Measurements from ENCODE around the gene AMPD2. TPM values are rescaled to one million over a fixed set of nuclear protein-coding genes. Genes with fewer than 3 reads are reported as not detected.

Gene AMPD2
- total RNA-seq, 1 donor, result 108 TPM

DNA sequence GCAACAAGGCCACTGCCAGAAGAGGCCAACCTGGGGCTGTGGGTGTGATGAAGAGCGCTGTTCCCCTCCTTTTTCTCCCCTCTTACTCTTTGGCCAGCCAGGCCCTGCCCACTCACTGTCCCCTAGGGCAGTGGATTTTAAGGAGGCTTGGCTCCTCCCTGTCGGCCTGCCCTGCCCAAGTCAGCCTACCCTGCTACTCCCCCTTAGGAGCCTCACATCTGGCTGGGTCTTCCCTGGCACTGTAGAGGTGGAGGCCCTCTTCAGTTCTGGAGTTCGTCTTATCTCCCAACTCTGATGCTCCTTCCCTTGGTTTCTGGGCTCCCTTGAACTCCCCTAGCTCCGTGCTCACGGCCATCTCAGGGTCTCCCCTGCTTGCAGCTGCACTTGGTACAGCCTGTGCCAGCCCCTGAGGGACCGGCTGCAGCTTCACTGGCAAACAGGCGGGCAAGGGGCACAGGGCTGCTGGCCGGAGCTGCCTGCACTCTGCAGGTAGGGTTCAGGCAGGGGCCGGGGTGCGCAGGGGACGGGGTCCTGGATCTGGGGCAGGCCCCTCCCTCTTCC, 4.0 kb downstream of the AMPD2 start:
- Histone ChIP-seq H3K4me1 (ENCODE audit: insufficient read depth, low read length) (peaks cover 53% of the 10 kb centered on the region), H3K27me3 (ENCODE audit: insufficient read depth, low read length) (no peaks in the 10 kb centered on the region), H3K4me3 (ENCODE audit: low read length) (no peak overlapping the region)

GRCh38 chr1:109624201-109625010, 4.8 kb downstream of the AMPD2 start:
- no peak overlapping the region for H3K4me3 ChIP-seq (ENCODE audit: low read length)
- H3K4me1 ChIP-seq (ENCODE audit: insufficient read depth, low read length), result peaks cover 46% of the 10 kb centered on the region

More for the DNA sequence above, 4.0 kb downstream of the AMPD2 start:
- H3K9me3 ChIP-seq (ENCODE audit: low read depth, low read length), result no peaks in the 10 kb centered on the region

DNA sequence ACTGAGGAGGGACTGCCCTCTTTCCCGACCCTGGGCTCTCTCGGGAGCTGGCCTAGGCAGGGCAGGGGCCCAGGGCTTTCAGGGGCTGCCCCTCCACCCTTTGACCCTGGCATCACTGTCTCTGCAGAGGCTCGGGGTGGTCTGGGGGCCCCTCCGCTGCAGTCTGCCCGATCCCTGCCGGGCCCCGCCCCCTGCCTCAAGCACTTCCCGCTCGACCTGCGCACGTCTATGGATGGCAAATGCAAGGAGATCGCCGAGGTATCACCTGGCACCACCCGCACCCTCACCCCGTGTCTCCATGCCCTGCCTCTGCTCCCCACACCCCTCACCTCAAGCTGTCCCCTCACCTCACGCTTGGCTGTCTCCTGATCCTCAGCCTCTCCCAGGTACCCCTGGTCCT, 5.5 kb downstream of the AMPD2 start:
- Histone ChIP-seq H3K4me1 (ENCODE audit: insufficient read depth, low read length) (peaks cover 40% of the 10 kb centered on the region), H3K27me3 (ENCODE audit: insufficient read depth, low read length) (no peaks in the 10 kb centered on the region), H3K9me3 (ENCODE audit: low read depth, low read length) (no peaks in the 10 kb centered on the region), H3K4me3 (ENCODE audit: low read length) (no peak overlapping the region)

More at GRCh38 chr1:109624201-109625010, 4.8 kb downstream of the AMPD2 start:
- H3K27me3 ChIP-seq (ENCODE audit: insufficient read depth, low read length), result no peaks in the 10 kb centered on the region
- H3K9me3 ChIP-seq (ENCODE audit: low read depth, low read length), result no peaks in the 10 kb centered on the region

GRCh38 chr1:109625601-109626560, 6.2 kb downstream of the AMPD2 start:
- Histone ChIP-seq H3K27me3 (ENCODE audit: insufficient read depth, low read length) (no peaks in the 10 kb centered on the region), H3K9me3 (ENCODE audit: low read depth, low read length) (no peaks in the 10 kb centered on the region), H3K4me3 (ENCODE audit: low read length) (no peak overlapping the region), H3K4me1 (ENCODE audit: insufficient read depth, low read length) (peaks cover 36% of the 10 kb centered on the region)

GRCh38 chr1:109626682-109627408, 7.2 kb downstream of the AMPD2 start:
- peaks cover 31% of the 10 kb centered on the region for H3K4me1 ChIP-seq (ENCODE audit: insufficient read depth, low read length)
- H3K4me3 ChIP-seq (ENCODE audit: low read length), result no peak overlapping the region
- H3K9me3 ChIP-seq (ENCODE audit: low read depth, low read length), result no peaks in the 10 kb centered on the region
- H3K27me3 ChIP-seq (ENCODE audit: insufficient read depth, low read length), result no peaks in the 10 kb centered on the region

- no peak overlapping the region for H3K4me3 ChIP-seq (ENCODE audit: low read length)
- peaks cover 21% of the 10 kb centered on the region for H3K4me1 ChIP-seq (ENCODE audit: insufficient read depth, low read length)
- no peaks in the 10 kb centered on the region for H3K9me3 ChIP-seq (ENCODE audit: low read depth, low read length)
- no peaks in the 10 kb centered on the region for H3K27me3 ChIP-seq (ENCODE audit: insufficient read depth, low read length)
These were observed 8.2 kb downstream of the AMPD2 start for GRCh38 chr1:109627692-109628399.

DNA sequence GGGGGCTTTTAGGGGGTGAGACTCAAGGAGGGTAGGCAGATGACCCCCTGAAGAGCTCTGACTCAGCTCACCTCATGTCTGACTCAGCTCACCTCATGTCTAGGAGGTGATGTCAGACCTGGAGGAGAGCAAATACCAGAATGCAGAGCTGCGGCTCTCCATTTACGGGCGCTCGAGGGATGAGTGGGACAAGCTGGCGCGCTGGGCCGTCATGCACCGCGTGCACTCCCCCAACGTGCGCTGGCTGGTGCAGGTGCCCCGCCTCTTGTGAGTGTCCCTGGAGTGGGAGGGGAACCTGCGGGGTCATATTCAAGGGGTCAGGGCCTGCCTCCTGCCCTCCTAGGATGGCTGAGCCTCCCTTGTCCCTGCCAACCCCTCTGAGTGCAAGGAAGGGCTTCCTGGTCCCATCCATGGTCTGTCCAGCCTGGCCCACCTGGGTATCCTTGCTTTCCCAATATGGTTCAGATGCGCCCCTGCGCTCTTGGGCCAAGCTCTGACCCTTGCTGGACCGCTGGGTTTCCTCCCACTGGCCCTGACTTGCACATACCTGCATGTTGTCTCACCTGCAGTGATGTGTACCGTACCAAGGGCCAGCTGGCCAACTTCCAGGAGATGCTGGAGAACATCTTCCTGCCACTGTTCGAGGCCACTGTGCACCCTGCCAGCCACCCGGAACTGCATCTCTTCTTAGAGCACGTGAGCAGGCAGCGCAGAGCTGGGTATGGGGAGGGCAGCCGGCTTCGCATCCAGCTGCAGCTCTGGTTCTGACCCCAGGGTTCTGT, 9.1 kb downstream of the AMPD2 start:
- H3K4me3 ChIP-seq (ENCODE audit: low read length), result no peak overlapping the region
- no peaks in the 10 kb centered on the region for H3K27me3 ChIP-seq (ENCODE audit: insufficient read depth, low read length)
- peaks cover 13% of the 10 kb centered on the region for H3K4me1 ChIP-seq (ENCODE audit: insufficient read depth, low read length)
- H3K9me3 ChIP-seq (ENCODE audit: low read depth, low read length), result no peaks in the 10 kb centered on the region

- Histone ChIP-seq H3K4me1 (ENCODE audit: insufficient read depth, low read length) (peaks cover 9% of the 10 kb centered on the region), H3K4me3 (ENCODE audit: low read length) (no peak overlapping the region), H3K9me3 (ENCODE audit: low read depth, low read length) (no peaks in the 10 kb centered on the region), H3K27me3 (ENCODE audit: insufficient read depth, low read length) (no peaks in the 10 kb centered on the region)
These were observed 9.9 kb downstream of the AMPD2 start for GRCh38 chr1:109629372-109630030.

DNA sequence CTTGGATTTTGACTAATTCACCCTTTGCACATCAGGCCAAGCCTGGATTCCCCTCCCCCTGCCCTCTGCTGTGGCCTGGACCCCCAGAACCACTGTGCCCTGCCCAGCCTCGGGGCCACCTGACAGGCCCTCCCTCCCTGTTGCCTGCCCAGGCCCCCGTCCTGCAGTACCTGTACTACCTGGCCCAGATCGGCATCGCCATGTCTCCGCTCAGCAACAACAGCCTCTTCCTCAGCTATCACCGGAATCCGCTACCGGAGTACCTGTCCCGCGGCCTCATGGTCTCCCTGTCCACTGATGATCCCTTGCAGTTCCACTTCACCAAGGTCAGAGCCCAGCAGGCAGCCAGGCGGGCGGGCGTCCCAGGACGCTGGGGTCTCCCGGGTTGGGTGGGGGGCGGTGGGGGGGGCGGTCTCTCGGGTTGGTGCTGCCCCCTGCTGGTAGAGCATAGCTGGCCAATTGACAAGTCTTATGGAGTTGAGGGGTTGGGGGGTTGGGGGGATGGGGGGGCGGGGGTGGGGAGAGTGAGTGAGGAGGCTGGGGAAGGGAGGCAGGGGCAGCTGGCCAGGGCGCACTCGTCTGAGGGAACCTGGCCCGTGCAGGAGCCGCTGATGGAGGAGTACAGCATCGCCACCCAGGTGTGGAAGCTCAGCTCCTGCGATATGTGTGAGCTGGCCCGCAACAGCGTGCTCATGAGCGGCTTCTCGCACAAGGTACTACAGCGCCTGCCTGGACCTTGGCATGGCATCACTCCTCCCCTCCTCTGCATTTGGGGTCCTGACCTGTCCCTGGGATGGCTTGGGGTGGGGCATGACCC, 10.7 kb downstream of the AMPD2 start:
- Histone ChIP-seq H3K4me3 (ENCODE audit: low read length) (no peak overlapping the region), H3K27me3 (ENCODE audit: insufficient read depth, low read length) (no peaks in the 10 kb centered on the region), H3K9me3 (ENCODE audit: low read depth, low read length) (no peaks in the 10 kb centered on the region)

GRCh38 chr1:109630898-109631512, 11.4 kb downstream of the AMPD2 start:
- Histone ChIP-seq H3K4me3 (ENCODE audit: low read length) (no peak overlapping the region), H3K4me1 (ENCODE audit: insufficient read depth, low read length) (peaks cover 10% of the 10 kb centered on the region), H3K27me3 (ENCODE audit: insufficient read depth, low read length) (no peaks in the 10 kb centered on the region), H3K9me3 (ENCODE audit: low read depth, low read length) (no peaks in the 10 kb centered on the region)

More for the DNA sequence above, 10.7 kb downstream of the AMPD2 start:
- peaks cover 10% of the 10 kb centered on the region for H3K4me1 ChIP-seq (ENCODE audit: insufficient read depth, low read length)

DNA sequence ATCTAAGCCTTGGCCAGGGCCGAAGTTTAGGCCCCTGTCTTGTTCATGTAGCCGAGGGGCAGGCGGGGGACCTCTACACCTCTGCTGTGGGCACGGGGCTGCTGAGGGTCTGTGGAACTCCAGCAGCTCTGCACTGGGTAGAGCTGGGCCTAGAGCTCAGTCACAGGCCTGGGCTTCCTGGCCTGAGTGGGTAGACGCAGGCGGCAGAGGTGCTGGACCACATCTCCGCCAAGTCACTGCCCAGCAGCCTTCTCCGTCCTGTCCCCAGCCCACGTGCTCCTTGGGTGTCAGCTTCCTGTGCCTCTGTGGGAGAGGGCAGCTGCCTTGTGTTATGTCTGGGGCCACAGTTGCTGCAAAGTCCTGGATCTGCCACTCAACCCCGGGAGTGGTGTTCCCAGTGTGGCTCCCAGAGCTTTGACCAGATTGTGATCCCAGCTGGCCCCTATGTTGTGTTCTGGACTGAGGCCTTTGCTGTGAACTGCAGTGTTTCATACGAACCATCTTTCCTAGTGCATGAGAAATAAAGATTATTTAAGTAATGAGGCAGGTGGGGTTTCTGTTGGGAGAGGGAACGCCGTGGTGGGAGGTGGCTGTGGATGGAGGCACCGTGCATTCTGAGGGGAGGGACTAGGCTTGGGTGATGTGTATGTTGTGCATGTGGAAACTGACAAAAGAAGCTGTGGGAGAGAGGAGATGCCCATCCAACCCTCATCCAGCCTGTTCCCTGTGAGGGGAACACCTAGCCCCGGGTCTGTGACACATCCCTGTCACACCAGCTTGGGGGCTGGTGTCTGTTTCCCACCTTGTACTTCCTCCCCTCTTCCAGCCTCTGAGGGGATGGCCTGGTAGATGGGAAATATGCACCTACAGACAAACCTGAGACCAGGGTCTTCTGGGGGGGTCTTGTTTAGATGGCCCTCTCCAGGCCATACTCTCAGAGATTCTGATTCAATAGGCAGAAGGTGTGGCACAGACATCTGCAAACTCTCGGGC, 12.2 kb downstream of the AMPD2 start:
- Histone ChIP-seq H3K4me3 (ENCODE audit: low read length) (no peak overlapping the region), H3K4me1 (ENCODE audit: insufficient read depth, low read length) (peaks cover 10% of the 10 kb centered on the region), H3K27me3 (ENCODE audit: insufficient read depth, low read length) (no peaks in the 10 kb centered on the region), H3K9me3 (ENCODE audit: low read depth, low read length) (no peaks in the 10 kb centered on the region)
